GM18507 (cell line): ENCODE results near the gene FBN1.

ENCODE experiments used
- DNase-seq: peaks from one replicate; pipeline ENCODE4 v3.0.0; 2011; ENCODE audit warnings: low read depth; ENCODE audit not compliant: insufficient read length; ENCODE audit errors: extremely low spot score
- FAIRE-seq: peaks from 2 replicates; lab custom pipeline; 2011; peaks lifted over from hg19 to GRCh38; lab: Jason Lieb, UNC

FBN1 gene

DNA sequence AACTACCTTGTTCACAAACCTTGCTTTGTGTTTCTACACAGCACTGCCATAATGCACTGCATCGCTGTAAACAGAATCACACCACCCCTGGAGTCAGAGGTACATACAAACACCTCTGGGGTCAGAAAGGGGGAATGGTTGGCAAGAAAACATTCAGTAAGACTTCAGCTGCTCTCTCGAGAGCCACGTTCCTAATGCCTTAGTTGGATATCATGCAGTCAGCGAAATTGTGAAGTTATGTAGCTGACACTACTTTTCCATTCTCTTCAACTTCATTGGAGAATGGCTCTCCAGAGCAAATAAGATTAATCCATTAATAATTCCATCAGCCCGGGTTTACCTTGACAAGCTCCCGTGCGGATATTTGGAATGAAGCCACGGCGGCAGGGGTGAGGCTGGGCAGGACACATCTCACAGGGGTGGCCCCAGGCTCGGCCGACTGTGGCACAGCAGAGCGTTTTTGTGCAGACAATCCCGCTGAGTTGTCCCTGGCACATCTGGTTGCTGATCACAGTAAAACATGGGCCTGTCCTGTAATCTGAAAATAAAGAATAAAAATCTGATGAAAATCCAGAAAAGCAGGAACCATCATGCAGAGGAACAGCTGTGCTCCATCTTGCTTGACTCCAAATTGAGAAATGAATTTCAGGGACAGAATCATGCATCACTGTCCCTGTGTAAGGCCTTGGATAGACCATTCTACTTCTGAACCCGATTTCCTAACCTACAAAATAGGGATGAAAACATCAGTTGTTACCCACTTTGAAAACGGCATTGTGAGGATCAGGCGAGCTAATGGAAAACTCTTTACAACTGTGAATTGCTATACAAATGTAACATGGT lies 108.0 kb downstream of the FBN1 start:
- DNase-seq (no peak), FAIRE-seq (no peak)

DNA sequence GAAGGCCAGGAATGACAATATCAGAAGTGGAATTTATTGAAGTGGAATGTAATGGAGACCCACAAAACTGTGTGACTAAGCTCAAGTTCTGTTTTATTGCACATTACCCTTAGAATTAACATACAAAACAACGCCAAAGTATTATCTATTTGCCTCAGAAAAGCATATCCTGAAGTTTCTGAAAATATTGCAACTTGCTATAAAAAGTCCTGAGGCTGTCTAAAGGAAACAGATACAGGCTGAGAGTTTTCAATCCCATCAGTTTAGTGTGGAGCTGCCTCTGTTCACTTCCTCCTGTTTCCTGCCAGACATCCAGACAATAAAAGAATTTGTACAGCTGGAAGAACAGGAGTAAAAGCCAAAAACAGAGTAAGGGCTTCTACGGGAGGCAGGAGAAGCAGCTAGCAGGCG lies 108.8 kb downstream of the FBN1 start:
- no peak for DNase-seq
- FAIRE-seq: no peak

DNA sequence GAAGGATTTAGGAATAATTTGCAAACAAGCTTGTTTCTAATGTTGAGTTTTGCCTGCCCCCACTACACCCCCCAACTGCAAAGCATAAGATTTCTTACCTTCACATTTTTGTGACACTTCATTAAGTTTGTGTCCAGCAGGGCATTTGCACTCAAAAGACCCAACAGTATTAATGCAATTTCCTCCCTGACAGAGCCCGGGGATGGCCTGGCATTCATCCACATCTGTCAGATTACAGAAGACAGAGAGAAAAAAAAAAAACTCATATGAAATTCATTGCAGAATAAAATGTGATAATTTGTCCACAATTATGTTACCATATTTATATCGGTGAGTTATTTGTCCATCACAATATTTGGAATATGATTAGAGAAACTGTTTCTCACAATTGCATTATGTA lies 111.5 kb downstream of the FBN1 start:
- DNase-seq: no peak
- no peak for FAIRE-seq

DNA sequence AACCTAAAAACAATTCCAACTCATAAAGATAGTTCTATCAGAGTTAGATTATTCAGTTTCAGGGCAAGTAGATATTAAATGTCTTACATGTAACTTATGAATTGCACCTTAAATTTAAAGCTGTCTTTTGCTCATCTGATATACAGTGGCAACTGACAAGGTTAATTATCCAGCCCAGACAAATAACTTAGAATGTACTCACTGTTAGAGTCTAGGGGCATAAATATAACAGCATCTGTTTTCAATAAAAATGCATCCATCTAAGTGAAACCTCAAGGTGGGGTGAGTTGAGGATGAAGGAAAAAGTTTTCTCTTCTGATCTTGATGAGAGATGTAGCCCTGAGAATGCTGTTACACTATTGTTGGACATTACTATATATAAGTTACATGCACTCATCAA lies 112.6 kb downstream of the FBN1 start:
- FAIRE-seq (no peak), DNase-seq (no peak)

DNA sequence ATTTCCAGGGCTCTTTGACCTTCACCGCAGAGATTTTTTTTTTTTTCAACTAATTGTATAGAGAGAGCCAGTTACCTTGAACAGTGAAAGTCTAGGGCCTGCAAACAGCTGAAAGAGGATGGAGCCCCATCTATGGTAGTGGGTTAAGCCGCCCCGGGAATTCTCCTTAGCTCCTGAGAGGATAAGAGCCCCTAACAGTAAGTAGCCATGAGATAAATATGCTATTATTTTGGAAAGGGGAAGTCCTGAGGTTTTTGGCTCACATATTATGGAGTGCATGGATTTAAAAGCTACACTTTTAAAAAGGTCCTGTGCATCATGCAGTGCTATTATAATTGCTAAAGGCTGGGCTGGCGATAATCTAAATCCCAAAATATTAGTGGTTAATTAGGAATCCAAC lies 115.0 kb downstream of the FBN1 start:
- no peak for DNase-seq
- FAIRE-seq: no peak

- DNase-seq: no peak
- FAIRE-seq: no peak
Measured at GRCh38 chr15:48528921-48529320, 116.6 kb downstream of the FBN1 start.

- FAIRE-seq: no peak
Measured at GRCh38 chr15:48527517-48527916, 118.0 kb downstream of the FBN1 start.

GRCh38 chr15:48522911-48523310 lies 122.6 kb downstream of the FBN1 start:
- DNase-seq (no peak), FAIRE-seq (no peak)

More at GRCh38 chr15:48527517-48527916, 118.0 kb downstream of the FBN1 start:
- no peak for DNase-seq

- FAIRE-seq (no peak), DNase-seq (no peak)
Measured at GRCh38 chr15:48522123-48522522, 123.4 kb downstream of the FBN1 start.

- FAIRE-seq (no peak), DNase-seq (no peak)
Measured at GRCh38 chr15:48520376-48521155, 124.9 kb downstream of the FBN1 start.

DNA sequence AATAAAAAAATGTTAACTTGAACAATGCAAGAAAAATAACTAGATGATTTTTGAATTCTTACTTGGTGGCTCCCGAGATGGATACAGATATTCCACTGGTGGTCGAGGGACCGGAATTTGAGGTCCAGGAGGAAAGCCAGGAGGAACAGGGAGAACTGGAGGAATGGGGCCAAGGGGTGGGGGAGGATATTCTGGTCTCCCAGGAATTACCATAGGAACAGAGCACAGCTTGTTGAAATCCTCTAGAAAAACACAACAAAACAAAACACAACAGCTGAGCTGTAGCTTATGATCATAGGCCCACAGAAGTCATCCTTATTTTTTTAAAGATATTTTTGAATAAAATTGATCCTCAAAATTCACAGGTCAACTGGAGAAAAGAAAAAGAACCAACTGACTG lies 129.4 kb downstream of the FBN1 start:
- DNase-seq (no peak), FAIRE-seq (no peak)

GRCh38 chr15:48515500-48515899 lies 130.0 kb downstream of the FBN1 start:
- DNase-seq: no peak
- FAIRE-seq: no peak

- FAIRE-seq: no peak
- no peak for DNase-seq
Measured at GRCh38 chr15:48514103-48514816, 131.2 kb downstream of the FBN1 start.

DNA sequence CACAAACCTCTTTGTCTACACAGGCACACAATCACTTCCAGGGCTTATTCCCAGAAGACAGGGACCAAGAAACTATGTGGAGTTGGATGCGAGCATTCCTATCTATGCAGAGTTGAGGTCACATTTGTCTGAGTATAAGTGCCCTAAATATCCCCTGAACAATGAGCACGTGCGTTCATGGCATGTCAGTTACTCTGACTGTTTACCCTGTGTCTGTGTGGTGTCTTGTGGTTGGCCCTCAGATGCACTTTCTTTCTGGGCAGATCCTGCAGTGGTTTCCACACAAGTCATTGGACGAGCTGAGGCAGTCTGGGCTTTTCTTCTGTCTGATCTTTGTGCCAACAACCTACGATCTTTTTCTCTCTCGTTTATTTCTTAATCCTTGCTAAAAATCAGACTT lies 134.5 kb downstream of the FBN1 start:
- DNase-seq (no peak), FAIRE-seq (no peak)

DNA sequence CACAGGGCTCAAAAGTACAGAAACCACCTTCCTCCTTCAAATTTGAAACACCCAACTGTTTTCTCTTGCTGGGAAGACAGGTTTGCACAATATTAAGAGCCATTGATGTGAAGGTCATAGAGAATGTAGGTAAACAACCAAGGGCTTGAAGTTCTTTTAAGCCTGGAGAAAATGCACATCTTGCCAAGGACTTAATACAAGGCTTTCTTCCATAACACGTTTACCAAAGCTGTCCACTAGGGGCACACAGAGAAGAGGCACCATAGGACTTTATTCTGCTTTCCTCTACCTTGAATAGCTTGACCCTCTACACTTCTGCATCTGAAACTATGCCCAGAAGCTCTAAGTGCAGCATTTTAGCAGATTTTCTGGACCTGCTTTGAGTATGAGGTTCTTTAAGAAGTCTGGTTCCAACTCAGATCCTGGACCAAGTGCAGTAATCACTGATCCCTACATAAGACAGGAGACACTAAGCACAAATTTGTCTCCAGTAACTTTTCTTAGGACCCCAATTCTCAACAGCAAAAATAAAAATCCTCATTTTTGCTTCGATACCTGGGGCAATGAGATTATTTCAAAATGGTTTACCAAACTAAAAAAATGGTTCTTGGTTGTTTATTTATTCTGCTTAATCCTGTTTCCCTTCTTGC lies 138.0 kb downstream of the FBN1 start:
- DNase-seq: no peak
- peak; percentile 81 for FAIRE-seq

- no peak for DNase-seq
- FAIRE-seq: no peak
Measured at GRCh38 chr15:48505067-48505466, 140.4 kb downstream of the FBN1 start.

DNA sequence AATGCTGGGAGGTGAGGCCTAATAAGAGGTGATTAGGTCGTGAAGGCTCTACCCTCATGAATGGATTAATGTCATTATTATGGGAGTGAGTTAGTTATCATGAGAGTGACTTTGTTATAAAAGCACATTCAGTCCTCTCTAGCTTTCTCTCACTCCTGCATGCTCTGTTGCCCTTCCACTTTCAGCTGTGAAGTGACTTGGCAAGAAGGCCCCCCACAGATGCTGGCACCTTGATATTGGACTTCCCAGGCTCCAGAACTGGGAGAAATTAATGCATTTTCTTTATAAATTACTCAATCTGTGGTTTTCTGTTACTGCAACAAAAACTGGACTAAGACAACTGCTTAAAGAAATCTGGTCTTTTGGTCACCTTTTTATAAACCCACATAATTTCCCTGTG lies 144.3 kb downstream of the FBN1 start:
- FAIRE-seq: peak; percentile 60
- no peak for DNase-seq

- DNase-seq (no peak), FAIRE-seq (no peak)
Measured at GRCh38 chr15:48500595-48500994, 144.9 kb downstream of the FBN1 start.

DNA sequence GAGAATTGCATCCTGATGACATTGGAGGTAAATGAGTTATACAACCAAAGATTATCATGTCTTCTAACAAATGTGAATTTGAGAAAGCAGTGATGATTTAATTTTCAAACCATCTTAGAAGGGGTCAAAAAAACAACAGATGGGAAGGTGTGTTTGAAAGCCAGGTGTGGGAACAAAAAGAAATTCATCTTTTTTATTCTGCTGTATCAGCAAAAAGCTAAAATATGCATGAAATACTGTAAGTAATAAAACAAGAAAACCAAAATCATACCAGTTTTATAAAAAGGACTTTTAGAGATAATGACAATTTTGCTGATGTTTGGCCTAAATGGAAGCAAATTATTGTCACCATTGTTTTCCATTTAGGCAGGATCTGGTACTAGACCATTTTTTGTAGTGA lies 145.5 kb downstream of the FBN1 start:
- FAIRE-seq: no peak
- DNase-seq: no peak

DNA sequence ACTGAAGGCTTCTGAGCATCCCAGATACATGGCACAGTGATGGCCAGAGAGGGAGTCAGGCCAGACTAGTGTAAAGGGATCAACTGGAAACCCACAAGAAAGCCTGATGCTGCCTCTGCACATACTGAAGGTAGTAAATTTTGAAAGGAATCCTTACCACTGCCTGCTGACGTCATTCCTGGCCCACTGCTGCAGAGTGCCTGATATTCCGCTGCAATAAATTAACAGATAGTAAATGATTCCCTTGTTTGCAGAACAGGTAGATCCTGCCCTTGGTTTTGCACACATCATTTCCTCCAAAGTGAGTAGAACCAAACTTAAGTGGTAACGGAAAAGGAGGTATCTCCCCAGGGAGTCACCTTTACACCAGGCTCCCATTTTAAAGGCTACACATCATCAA lies 146.7 kb downstream of the FBN1 start:
- DNase-seq (no peak), FAIRE-seq (no peak)
